GM12874 (cell line): ENCODE data around the gene USP15.

ENCODE experiments used
- CTCF ChIP-seq: IDR thresholded peaks from 2 replicates; pipeline ENCODE4 v1.5.1; 2011; ENCODE audit warnings: low read depth, mild to moderate bottlenecking, control low read depth, low read length, moderate library complexity; ENCODE audit not compliant: insufficient read depth

Gene USP15

DNA sequence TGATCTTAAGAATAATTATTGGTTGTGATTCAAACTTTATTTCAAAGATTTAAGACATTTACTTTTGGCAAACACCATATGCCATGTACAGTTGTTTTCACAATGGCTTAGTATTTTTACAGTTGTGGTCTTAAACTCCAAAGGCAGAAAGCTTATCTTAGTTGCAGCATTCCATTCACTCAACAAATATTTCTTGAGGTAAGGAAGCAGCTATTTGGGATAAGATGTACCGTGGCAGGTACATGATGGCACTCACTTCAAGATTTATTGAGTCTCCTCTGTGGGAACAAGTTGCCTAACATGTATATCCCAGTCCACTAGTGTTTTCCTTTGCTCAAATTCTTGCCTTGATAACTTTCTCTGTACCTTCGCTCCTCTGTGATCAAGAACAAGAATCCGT, 198.4 kb downstream of the USP15 start:
- no peak for TF ChIP-seq CTCF

DNA sequence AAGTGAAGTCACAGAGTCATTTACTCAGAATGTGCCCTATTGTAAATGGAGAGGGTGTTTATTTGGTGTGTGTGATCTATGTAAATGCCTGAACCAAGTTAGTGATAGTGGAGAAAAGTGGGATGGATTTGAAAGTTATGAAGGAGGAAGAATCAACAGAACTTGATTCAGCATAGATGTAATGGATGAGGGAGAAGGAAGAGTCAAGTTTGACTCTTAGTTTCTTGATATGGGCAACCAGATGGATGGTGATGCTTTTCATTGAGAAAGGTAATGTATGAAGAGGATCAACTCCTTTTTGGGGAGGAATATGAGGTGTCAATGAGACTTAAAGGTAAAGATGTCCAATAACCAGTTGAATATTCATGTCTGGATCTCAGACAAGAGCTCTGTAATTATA, 199.8 kb downstream of the USP15 start:
- TF ChIP-seq CTCF, result no peak
